ENCODE results near the gene TMEM114. TPM values are rescaled to one million over a fixed set of nuclear protein-coding genes. Genes with fewer than 3 reads are reported as not detected.

TMEM114 gene
- total RNA-seq, 1 donor = not detected

- Histone ChIP-seq H2AFZ (ENCODE audit: low read length) (no peak overlapping the region), H4K20me1 (ENCODE audit: insufficient read depth, low read length) (no peaks in the 10 kb centered on the region), H3K4me2 (ENCODE audit: insufficient read depth, low read length) (no peak overlapping the region), H3K4me3 (ENCODE audit: insufficient read depth, low read length) (no peak overlapping the region), H3K9me3 (ENCODE audit: low read depth, low read length) (no peaks in the 10 kb centered on the region), H3K79me2 (ENCODE audit: insufficient read depth, low read length) (no peaks in the 10 kb centered on the region), H3K27me3 (ENCODE audit: insufficient read depth, low read length) (peaks cover 6% of the 10 kb centered on the region), H3K36me3 (ENCODE audit: insufficient read depth, low read length) (no peaks in the 10 kb centered on the region), H3K4me1 (ENCODE audit: insufficient read depth, low read length) (no peaks in the 10 kb centered on the region), H3K27ac (ENCODE audit: low read depth, low read length) (no peak overlapping the region)
- no peak for DNase-seq (ENCODE audit: insufficient read length, low spot score, missing footprints)
- TF ChIP-seq CTCF (IDR thresholded peaks at IDR 0.05; ENCODE audit: extremely low read depth, low read depth, low read length) = no peak
Observed at GRCh38 chr16:8579559-8579958, 10.8 kb downstream of the TMEM114 start.

GRCh38 chr16:8577678-8578304, 12.5 kb downstream of the TMEM114 start:
- H4K20me1 ChIP-seq (ENCODE audit: insufficient read depth, low read length) = no peaks in the 10 kb centered on the region
- H3K4me2 ChIP-seq (ENCODE audit: insufficient read depth, low read length) = no peak overlapping the region
- H3K9me3 ChIP-seq (ENCODE audit: low read depth, low read length) = no peaks in the 10 kb centered on the region
- no peak for DNase-seq (ENCODE audit: insufficient read length, low spot score, missing footprints)
- H3K79me2 ChIP-seq (ENCODE audit: insufficient read depth, low read length) = no peaks in the 10 kb centered on the region
- no peak overlapping the region for H3K4me3 ChIP-seq (ENCODE audit: insufficient read depth, low read length)
- H3K27ac ChIP-seq (ENCODE audit: low read depth, low read length) = no peak overlapping the region
- no peaks in the 10 kb centered on the region for H3K4me1 ChIP-seq (ENCODE audit: insufficient read depth, low read length)
- peaks cover 6% of the 10 kb centered on the region for H3K27me3 ChIP-seq (ENCODE audit: insufficient read depth, low read length)
- no peaks in the 10 kb centered on the region for H3K36me3 ChIP-seq (ENCODE audit: insufficient read depth, low read length)
- no peak overlapping the region for H2AFZ ChIP-seq (ENCODE audit: low read length)
- TF ChIP-seq CTCF (IDR thresholded peaks at IDR 0.05; ENCODE audit: extremely low read depth, low read depth, low read length) = no peak

GRCh38 chr16:8576141-8577004, 13.9 kb downstream of the TMEM114 start:
- Histone ChIP-seq H3K27ac (ENCODE audit: low read depth, low read length) (no peak overlapping the region), H3K79me2 (ENCODE audit: insufficient read depth, low read length) (no peaks in the 10 kb centered on the region), H2AFZ (ENCODE audit: low read length) (no peak overlapping the region), H3K9me3 (ENCODE audit: low read depth, low read length) (no peaks in the 10 kb centered on the region), H3K27me3 (ENCODE audit: insufficient read depth, low read length) (peaks cover 13% of the 10 kb centered on the region), H3K4me1 (ENCODE audit: insufficient read depth, low read length) (no peaks in the 10 kb centered on the region), H3K4me3 (ENCODE audit: insufficient read depth, low read length) (no peak overlapping the region), H4K20me1 (ENCODE audit: insufficient read depth, low read length) (no peaks in the 10 kb centered on the region), H3K36me3 (ENCODE audit: insufficient read depth, low read length) (no peaks in the 10 kb centered on the region), H3K4me2 (ENCODE audit: insufficient read depth, low read length) (no peak overlapping the region)
- TF ChIP-seq CTCF (IDR thresholded peaks at IDR 0.05; ENCODE audit: extremely low read depth, low read depth, low read length) = no peak
- DNase-seq (ENCODE audit: insufficient read length, low spot score, missing footprints) = no peak

- Histone ChIP-seq H3K4me1 (ENCODE audit: insufficient read depth, low read length) (no peaks in the 10 kb centered on the region), H3K27me3 (ENCODE audit: insufficient read depth, low read length) (peaks cover 17% of the 10 kb centered on the region), H3K36me3 (ENCODE audit: insufficient read depth, low read length) (no peaks in the 10 kb centered on the region), H3K4me2 (ENCODE audit: insufficient read depth, low read length) (no peak overlapping the region), H3K79me2 (ENCODE audit: insufficient read depth, low read length) (no peaks in the 10 kb centered on the region), H4K20me1 (ENCODE audit: insufficient read depth, low read length) (no peaks in the 10 kb centered on the region), H3K27ac (ENCODE audit: low read depth, low read length) (no peak overlapping the region), H2AFZ (ENCODE audit: low read length) (no peak overlapping the region), H3K9me3 (ENCODE audit: low read depth, low read length) (no peaks in the 10 kb centered on the region), H3K4me3 (ENCODE audit: insufficient read depth, low read length) (no peak overlapping the region)
- TF ChIP-seq CTCF (IDR thresholded peaks at IDR 0.05; ENCODE audit: extremely low read depth, low read depth, low read length) = no peak
- no peak for DNase-seq (ENCODE audit: insufficient read length, low spot score, missing footprints)
Observed at GRCh38 chr16:8575399-8575798, 14.9 kb downstream of the TMEM114 start.

Data from osteoblast (primary cell).